D341Med (cell line): ENCODE data around the gene FAM168A.

Source experiments
- DNase-seq: peaks from one replicate; pipeline ENCODE4 v3.0.0; 2012; ENCODE audit warnings: low spot score

FAM168A gene, protein sequence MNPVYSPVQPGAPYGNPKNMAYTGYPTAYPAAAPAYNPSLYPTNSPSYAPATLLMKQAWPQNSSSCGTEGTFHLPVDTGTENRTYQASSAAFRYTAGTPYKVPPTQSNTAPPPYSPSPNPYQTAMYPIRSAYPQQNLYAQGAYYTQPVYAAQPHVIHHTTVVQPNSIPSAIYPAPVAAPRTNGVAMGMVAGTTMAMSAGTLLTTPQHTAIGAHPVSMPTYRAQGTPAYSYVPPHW

DNA sequence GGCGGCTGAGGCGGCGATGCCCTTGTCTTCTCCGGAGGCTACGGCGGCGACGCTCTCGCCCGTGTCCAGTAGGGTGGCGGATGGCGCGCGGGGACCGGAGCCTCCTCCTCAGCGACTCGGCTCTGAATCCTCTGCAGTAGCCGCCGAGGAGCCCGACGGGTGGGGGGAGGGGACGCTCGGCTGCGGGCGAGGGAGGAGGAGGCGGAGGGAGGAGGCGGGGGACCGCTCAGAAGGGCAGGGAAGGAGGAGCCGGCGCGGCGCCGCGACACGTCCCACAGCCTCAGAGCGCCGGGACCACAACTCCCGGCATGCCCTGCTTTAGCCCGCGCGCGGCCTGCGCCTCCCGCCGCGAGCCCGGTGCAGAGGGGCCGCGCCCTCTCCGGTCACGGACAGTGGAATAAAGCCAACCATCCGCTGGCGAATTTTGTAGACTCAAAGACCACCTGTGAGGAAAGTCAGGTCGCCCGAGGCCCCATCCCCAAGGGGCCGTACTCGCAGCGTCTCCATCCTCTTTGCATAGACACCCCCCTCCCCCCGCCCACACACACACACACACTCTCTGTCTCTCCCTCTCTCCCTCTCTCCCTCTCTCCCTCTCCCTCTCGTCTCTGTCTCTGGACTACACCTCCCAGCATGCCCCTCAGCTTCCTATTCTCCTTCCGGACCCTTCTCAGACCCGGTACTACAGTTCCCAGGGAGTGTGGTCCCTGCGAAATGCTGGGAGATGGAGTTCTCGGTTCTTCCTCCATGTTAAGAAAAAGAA is at the start of gene FAM168A:
FAM168A (minus strand) TSS at position 157 of the 763 bp plus-strand sequence. CDS start 129,638 bp downstream, outside the sequence.
- peak; percentile 95 for DNase-seq

DNA sequence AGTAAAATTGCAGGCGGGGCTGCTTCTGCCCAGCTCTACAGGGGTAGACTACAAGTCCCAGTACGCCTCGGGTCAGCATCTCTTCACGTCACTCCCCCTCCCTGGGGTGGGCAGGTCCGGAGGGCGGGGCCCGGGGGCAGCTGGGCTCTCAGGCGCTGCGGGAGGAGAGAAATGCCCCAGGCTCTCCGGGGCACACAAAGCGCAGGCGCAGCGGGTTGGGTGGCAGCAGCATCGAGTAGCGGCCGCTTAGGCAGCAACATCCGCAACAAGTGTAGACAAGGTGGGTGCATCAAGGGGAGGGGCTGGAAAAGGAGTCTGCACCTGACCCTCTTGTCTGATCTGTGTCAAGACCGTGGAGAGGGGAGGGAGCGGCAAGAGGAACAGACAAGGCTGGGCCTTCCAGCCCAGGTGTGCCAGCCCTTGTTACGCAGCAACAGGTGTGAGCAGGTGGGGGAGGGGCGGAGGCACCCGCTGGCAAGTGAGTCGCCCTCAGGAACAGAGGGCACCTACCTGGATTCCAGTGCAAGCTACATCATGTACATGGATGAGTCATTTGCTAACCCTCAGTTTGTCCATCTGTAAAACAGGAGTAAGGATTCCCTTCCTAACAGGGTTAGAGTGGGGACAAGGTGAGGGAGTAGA is 49.7 kb upstream of the FAM168A start:
- DNase-seq = peak; percentile 48

DNA sequence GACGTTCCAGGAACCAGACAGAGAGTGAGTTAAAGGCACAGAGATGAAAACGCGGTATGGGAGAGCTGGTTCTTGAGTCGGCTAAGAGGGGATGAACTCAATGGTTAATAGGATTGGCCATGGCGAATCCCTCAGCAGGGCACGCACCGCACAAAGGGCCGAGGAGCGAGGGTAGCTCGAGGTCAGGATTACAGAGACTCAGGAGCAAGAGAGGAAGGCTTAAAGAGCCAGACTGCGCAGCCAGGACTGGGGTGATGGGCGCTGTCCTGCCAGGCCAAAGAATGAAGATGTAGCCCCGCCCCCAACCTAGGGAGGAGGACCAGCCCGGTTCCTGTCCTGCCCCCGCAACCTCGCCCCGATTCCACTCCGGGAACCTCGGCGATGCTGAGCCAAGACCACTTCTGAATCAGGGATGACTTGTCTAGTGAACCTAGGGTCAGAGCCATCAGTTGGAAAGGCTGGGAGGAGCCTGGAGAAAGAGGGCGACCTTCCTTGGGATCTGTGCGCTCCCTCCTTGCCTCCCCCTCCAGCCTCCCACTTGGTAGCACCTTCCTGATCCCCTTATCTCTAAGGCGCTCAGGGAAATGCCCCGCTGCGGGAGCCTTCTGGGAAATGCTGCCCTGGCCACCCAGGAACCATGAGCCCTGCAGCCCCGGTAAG is 48.2 kb upstream of the FAM168A start, which contains the start of gene PLEKHB1:
PLEKHB1 (plus strand) TSS at position 610 of the 660 bp plus-strand sequence; CDS start at position 638, 28 bp downstream.
- no peak for DNase-seq

DNA sequence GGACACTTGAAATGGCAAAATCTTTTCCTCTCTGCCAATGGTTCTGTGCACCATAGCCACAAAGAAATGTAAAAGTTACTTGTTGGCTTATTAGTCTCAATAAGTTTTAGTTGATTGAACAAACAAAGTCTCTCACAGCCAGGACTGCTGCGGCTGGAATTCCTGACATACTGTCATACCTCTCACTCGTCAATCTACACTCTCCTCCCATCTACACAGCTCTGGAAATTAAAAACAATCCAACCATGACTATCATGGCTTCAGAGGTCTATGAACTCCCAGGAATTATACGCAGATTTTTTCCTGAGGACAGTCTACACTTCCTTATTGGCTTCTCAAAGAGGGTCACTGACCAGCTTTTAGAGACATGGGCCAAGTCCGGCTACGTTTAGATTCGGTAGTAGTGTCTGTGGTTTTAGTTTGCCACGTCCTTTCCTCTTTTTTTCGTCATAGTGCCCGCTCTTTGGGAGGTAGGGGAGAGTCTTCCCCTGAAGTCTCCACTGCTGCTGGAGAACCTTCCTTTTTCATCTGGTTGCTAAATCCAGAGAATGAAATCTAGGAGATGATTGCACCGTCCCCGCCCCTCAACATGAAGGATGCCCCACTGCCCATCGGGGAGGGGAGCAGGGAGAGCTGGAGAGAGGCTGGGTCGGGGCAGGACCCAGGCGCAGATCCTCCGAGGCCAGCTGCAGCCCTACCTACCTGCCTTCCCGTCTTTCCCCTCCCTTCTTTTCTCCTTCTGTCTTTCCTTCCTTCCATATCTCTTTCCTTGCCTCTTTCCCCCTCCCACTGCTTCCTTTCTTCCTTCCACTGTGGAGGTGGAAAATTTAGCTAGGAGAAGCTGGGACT is 47.4 kb upstream of the FAM168A start:
- DNase-seq = no peak

DNA sequence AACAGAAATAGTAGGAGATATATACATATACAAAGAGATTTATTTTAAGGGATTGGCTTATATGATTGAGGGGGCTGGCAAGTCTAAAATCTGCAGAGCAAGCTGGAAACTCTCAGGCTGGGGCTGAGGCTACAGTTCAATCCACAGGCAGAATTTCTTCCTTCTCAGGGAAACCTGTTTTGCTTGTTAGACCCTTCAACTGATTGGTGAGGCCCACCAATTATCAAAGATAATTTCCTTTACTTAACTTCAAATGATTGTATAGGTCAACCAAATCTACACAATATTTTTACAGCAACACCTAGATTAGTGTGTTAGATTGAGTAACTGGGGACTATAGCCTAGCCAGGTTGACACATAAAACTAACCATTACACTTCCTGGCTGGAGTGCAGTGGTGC is 43.8 kb upstream of the FAM168A start:
- no peak for DNase-seq

DNA sequence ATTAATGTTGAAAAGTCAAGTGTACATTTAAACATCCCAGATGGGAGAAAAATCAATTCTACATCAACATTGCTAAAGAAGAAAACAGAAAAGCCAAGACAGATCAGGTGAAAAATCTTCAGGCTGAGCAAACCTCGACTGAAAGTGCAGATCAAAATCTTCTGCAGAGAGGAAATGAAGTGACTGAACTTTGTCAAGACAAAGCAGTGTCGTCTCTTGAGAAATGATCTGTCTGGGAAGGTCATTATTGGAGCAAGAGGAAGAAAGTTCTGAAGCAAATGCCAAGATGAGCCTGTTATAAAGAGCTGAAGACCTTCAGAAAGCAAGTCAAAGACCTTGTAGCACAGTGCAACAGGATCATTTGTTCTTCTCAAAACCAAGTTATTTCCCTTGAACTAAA is 42.7 kb upstream of the FAM168A start:
- no peak for DNase-seq

DNA sequence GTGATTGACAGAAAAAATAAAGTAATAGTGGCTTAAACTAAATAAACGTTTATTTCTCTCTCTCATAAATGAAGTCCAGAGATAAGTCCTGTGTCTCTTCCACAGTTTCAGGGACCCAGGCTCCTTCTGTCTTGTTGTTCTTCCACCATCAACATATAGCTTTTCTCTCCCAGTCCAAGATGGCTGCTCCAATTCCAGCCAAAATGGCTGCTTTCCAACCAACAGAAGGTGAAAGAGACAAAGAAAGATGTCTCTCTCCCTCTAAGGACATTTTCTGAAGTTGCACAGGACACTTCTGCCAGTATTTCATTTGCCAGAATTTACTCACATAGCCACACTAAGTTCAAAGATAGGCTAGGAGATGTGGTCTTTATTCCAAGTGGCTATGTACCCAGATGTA is 39.1 kb upstream of the FAM168A start:
- no peak for DNase-seq

DNA sequence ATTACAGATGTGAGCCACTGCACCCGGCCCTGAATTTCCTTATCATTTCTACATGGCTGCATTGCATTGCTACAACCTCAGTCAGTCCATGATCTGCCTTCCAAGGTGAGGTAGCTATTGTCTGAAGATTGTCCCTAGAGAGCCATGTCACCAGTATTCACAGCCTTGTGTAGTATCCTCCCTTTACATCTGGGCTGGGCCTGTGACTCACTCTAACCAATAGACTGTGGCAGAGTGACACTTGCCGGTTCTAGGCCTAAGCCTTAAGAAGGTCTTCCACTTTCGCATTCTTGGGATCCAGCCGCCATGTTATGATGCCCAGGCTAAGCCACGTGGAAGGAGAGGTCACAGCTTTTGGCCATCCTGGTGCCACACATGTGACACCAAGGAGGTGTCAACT is 38.3 kb upstream of the FAM168A start:
- DNase-seq = no peak

DNA sequence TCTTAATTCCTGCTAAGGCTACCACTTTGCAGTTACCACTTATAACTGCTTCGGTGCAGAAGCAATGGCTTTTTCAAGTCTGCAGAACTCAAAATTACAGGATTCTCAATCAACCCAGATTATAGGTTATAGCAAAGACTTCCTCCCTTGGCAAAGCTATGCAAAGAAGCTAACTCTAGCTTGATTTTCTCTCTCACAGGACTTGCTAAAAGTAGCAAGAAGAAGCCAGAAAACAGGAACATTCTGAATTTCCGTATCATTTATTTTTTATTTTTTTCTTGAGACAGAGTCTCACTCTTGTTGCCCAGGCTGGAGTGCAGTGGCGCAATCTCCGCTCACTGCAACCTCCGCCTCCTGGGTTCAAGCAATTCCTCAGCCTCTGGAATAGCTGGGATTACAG is 37.8 kb upstream of the FAM168A start:
- no peak for DNase-seq

DNA sequence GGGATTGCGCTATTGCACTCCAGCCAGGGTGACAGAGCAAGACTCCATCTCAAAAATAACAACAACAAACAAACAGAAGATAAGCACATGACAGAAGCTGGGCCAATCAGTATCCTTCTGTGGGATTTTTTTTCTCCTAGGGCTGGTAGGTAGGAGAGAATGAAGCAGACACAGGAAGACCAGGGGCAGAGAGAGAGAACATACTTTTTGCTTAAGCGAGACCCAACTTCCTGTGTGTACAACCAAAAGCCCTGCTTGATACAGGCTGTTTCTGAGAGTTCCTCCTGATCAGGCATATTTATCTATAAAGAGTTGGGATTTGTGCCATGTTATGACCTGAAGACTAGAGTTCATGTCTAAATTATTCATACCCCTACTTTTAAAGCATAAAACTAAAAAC is 36.1 kb upstream of the FAM168A start:
- DNase-seq = no peak

DNA sequence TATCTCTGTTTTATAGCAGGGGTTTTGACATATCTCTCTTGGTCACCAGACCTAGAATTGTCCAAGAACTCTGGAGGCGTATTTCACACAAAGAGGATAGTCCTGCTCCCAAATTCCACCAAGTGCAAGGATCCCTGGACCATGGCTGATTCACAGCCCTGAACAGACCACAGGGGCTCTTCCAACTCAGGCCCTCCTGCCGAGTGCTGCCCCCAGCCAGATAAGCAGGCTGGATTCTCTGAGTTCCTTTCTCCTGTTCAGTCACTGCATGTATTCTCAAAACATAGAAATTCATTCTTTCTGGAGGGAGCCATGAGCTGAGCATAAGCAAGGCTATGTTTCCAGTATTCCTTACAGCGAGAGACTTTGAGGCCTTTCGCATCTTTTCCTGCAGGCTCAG is 35.1 kb upstream of the FAM168A start:
- DNase-seq = no peak

DNA sequence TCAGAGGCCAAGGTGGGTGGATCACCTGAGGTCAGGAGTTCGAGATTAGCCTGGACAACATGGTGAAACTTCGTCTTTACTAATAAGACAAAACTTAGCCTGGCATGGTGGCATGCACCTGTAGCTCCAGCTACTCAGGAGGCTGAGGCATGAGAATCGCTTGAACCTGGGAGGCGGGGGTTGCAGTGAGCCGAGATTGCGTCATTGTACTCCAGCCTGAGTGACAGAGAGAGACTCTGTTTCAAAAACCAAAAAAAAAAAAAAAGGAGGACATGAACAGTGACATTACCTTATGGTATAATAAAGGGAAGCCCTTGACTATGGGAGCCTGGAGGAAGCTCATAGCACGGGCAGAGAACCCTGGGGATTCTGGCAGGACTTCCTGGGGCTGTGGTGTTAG is 32.0 kb upstream of the FAM168A start:
- DNase-seq = no peak

DNA sequence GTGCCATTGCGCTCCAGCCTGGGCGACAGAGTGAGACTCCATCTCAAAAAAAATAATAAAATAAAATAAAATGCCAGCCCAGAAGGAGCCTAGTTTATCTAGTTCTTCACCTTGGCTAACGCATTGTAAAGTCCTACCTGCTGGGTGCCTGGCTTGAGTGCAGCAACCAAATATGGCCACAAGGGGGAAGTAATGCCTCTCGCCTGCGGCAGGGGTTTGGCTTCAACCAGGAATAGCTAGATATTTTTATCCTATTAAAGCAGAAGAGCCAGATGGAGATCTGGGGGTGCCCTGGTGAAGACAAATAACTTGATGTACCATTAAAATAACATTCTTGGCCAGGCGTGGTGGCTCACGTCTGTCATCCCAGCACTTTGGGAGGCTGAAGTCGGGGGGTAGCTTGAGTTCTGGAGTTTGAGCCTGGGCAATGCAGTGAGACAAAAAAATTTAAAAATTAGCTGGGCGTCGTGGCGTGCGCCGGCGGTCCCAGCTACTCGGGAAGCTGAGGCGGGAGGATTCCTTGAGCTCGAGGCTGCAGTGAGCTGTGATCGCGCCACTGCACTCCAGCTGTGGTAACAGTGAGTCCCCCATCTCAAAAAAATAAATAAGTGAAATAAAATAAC is 27.9 kb upstream of the FAM168A start:
- peak; percentile 89 for DNase-seq

DNA sequence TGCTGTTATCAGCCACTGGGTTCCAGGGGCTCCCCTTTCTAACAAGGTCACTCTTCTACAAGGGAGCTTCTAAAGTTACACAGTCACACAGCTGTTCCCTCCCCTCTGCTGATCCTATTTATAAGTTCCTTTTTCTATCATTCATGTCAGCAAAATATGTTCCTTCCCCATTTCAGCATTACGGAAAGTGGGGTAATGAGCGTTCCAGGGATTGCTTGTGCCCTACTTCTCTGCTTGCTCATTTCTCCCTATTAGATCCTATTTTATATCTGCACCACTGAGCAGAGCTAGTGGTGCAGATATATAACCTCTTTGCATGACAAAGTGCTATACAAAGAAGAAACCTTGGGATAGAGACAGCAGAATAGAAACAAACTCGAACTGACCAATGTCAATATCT is 25.8 kb upstream of the FAM168A start:
- DNase-seq = no peak

DNA sequence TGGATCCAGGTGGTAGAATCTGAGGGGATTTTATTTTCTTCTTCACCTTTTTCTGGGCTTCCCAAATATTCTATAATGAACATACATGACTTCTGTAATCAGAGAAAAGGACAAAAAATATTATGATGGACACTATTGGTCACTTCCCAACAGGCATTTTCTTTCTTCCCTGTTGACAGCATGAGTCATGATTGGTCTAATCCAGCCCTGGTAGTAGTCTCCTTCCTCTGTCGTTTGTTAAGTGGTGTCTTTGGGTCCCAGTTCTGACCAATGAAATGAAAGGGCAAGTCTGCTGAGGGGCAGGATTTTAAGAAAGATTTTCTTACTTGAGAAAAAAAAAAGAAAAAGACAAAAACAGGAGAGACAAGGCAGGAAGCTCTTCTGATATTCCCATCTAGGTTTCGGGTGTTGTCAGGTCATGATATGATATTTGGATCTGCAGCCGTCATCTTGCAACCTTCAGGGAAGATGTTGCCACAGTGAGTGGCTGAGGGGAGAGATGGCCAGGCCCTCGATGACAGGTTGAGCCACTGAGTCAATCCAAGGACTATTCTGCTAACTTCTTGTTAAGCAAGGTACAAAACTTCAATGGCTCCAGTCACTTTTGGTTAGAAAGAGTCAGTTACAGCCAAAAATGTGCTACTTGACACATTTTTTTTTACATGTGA is 25.1 kb upstream of the FAM168A start:
- DNase-seq = no peak

DNA sequence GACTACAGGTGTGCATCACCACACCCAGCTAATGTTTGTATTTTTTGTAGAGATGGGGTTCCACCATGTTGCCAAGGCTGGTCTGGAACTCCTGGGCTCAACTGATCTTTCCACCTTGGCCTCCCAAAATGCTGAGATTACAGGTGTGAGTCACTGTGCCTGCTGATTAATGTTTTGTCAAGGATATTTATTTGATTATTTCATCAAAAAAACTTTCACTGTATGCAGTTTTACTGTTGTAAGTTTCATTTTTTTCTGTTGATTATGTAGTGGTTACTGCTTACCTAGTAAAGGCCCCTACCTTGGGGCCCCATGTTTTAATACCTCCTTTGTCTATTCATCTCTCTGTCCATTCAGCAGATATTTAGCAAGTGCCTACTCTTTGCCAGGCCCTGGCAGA is 16.7 kb upstream of the FAM168A start:
- DNase-seq = no peak

DNA sequence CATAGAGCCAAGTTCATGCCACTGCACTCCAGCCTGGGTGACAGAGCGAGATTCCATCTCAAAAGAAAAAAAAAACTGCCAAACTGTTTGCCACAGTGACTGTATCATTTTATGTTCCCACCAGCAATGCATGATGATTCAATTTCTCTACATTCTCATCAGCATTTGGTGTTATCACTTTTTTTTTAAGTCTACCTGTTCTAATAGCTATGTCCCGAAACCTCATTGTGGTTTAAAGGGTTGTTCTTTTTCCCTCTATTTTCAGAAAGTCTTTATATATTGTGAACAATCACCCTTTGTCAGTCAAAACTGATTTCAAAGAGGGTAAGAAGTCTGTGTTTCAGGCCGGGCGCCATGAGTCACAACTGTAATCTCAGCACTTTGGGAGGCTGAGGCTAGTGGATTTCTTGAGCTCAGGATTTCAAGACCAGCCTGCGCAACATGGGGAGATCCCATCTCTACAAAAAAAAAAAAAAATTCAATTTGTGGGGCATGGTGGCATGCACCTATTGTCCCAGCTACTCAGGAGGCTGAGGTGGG is 14.8 kb upstream of the FAM168A start:
- DNase-seq = no peak

DNA sequence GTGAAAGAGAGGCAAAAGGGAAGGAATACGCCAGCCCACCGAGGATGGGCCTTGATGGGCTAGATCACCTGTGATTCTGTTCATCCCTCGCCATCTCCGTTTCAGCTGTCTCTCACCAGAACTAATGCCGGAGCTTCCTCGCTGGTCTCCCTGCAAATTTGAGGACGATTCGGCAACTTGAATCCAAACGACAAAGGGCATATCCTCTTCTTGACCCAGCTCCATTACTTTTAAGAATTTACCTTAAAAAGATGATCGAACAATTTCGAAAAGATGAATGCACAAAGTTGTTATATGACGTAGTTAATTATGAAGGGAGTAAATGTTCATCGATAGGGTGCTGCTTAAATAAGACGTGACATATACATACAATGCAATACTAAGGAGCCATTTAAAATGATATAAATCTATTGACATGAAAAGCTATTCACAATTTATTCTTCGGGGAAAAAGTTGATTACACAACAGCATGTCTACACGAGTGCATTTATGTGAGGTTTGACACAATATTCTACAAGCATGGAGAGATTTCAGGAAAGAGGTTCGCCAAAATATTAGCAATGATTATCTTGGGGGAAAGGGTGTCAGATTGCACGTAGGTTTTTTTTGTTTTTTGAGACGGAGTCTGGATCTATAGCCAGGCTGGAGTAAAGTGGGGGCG is 937 bp upstream of the FAM168A start:
- DNase-seq = no peak

DNA sequence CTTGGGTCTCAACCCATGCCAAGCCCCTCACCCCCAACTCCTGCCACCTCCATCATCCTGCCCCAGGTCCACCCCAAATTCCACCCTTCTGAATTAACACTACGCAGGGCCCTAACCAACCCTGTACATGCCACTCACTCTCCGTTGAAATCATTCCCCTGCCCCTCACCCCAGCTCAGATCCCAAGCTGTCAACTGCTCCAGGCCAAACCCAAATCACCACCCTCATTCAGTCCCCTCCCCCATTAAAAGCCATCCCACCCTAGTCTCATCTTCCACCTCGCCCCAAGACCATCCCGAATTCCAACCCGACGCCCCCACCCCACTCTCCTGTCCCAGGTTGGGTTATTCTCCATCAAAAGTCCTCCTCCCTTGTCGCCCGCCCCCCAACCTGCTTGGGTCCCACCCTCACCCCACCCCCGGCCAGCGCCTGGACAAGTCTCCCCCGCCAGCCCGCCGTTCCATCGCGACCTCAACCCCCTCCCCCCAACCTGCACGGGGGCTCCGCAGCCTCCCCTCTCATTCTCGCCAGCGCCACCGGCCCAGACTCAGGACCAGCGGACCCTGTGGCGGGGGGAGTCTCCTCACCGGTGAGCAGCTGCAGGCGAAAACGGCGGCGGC is 466 bp downstream of the FAM168A start:
- DNase-seq = peak; percentile 44
